Suprapubic skin (tissue), 3 donors: ENCODE measurements around the gene YPEL2.

Source experiments
- CTCF ChIP-seq, 2 donors: fragments of 200-600 bp in 1 of 2; fragments of 450-650 bp in 1 of 2; sonication (generic) in 1 of 2; IDR thresholded peaks; one replicate each; pipeline ENCODE4 v1.5.1; 2016 to 2019; ENCODE audit warnings: antibody characterized with exemption in 2 of 2, mild to moderate bottlenecking in 1 of 2, moderate library complexity in 1 of 2
- POLR2AphosphoS5 ChIP-seq, 3 donors: sonication (generic); formaldehyde crosslinking; IDR thresholded peaks; one replicate each; pipeline ENCODE4 v1.6.1; 2017; ENCODE audit warnings: antibody characterized with exemption in 3 of 3

- TF ChIP-seq CTCF (IDR thresholded peaks at IDR 0.05) (no peak), POLR2AphosphoS5 (IDR thresholded peaks at IDR 0.05) (no peak)
Measured at GRCh38 chr17:59327981-59328290, 3.5 kb upstream of the YPEL2 start.
